Measurements from ENCODE around the gene CLMN.

DNA sequence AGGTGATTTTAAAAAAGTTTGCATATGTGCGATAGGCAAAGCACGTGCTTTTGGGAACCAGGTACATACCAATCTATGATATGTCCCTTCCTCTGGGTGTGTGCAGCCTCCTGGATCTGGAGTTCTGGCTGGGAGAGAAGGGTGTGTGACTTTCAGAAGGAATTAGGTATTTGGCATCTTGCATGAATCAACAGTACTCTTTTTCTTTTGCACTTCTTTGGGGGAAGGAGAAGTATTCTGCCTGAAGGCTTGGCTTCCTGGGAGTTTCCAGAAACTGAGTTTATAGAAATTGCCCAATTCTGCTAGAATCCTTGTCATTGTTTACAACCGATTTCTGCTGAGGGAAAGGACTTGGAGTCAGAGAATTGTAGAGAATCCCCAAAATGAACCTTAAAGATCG is 2.9 kb upstream of the CLMN start:
- TF ChIP-seq, protein P1, sequence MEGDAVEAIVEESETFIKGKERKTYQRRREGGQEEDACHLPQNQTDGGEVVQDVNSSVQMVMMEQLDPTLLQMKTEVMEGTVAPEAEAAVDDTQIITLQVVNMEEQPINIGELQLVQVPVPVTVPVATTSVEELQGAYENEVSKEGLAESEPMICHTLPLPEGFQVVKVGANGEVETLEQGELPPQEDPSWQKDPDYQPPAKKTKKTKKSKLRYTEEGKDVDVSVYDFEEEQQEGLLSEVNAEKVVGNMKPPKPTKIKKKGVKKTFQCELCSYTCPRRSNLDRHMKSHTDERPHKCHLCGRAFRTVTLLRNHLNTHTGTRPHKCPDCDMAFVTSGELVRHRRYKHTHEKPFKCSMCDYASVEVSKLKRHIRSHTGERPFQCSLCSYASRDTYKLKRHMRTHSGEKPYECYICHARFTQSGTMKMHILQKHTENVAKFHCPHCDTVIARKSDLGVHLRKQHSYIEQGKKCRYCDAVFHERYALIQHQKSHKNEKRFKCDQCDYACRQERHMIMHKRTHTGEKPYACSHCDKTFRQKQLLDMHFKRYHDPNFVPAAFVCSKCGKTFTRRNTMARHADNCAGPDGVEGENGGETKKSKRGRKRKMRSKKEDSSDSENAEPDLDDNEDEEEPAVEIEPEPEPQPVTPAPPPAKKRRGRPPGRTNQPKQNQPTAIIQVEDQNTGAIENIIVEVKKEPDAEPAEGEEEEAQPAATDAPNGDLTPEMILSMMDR (IDR thresholded peaks at IDR 0.05; ENCODE audit: insufficient read depth, low read length): no peak
- TF ChIP-seq POLR2AphosphoS5 (IDR thresholded peaks at IDR 0.05; ENCODE audit: low read depth) (no peak), REST (IDR thresholded peaks at IDR 0.05; ENCODE audit: insufficient replicate concordance, low read depth) (no peak)
